ENCODE measurements around the gene ACAD10. TPM values are rescaled to one million over a fixed set of nuclear protein-coding genes. Genes with fewer than 3 reads are reported as not detected.

The ACAD10 gene
- total and polyA plus RNA-seq, 10 of the 15 experiments (the other 5 are each of a cell fraction or from before 2014, with no cell fraction given), result 2.9 to 21.9 (median 17.5) TPM

GRCh38 chr12:111749391-111749790, 63.5 kb downstream of the ACAD10 start:
- Histone ChIP-seq H3K4me3 (no peak overlapping the region), H3K27ac (ENCODE audit: control insufficient read depth, insufficient read depth) (no peak overlapping the region), H3K4me2 (ENCODE audit: control insufficient read depth, insufficient read depth) (no peak overlapping the region), H3K9me3 (replicated peaks; ENCODE audit: control insufficient read depth, insufficient read depth, low read length) (no peaks in the 10 kb centered on the region), H3K79me2 (ENCODE audit: control insufficient read depth, insufficient read depth, low read length) (no peaks in the 10 kb centered on the region), H4K20me1 (ENCODE audit: control insufficient read depth, insufficient read depth) (no peaks in the 10 kb centered on the region), H3K4me1 (ENCODE audit: control insufficient read depth, insufficient read depth, low read length) (no peaks in the 10 kb centered on the region), H3K36me3 (ENCODE audit: control insufficient read depth in 2 of 2, insufficient read depth in 2 of 2, low read length in 1 of 2) (peaks cover 0 to 12% of the 10 kb centered on the region in 2 experiments; a peak in 3 of 4 replicates), H3K27me3 (replicated peaks in 1 of 2; ENCODE audit: control insufficient read depth in 2 of 2, insufficient read depth in 2 of 2, low read length in 1 of 2) (no peaks in the 10 kb centered on the region), H3K9ac (ENCODE audit: control insufficient read depth, insufficient read depth, low read length) (no peak overlapping the region), H2AFZ (ENCODE audit: control insufficient read depth, low read depth, low read length) (no peak overlapping the region)
- CTCF ChIA-PET, result interaction anchor here (1.4 kb wide), 1 partner anchor 63 kb away, joined by 5 read pairs; no protein-coding TSS in a partner anchor
- no peak for ATAC-seq
- POLR2A ChIA-PET, result no interaction called here
- RAD21 ChIA-PET (ENCODE audit: unreplicated experiment), result interaction anchor here (0.7 kb wide), 1 partner anchor 64 kb away, joined by 3 read pairs; no protein-coding TSS in a partner anchor
- intact Hi-C loops (cut with micrococcal nuclease; ENCODE audit: unreplicated experiment), result no loop called here
- no peak for DNase-seq (ENCODE audit: low read depth, low spot score)
- FAIRE-seq, result no peak
- no peak for TF ChIP-seq SKIL (IDR thresholded peaks at IDR 0.05; ENCODE audit: low read depth, poor library complexity, severe bottlenecking)
- TF ChIP-seq HDAC6 (IDR thresholded peaks at IDR 0.05; ENCODE audit: unreplicated experiment), result no peak
- no peak for TF ChIP-seq E4F1 (IDR thresholded peaks at IDR 0.05; ENCODE audit: borderline replicate concordance, partially characterized antibody)
- TF ChIP-seq ESRRA (IDR thresholded peaks at IDR 0.05; ENCODE audit: low read length), result no peak
- TF ChIP-seq GATAD2B (conservative IDR thresholded peaks at IDR 0.05; ENCODE audit: low read depth), result no peak
- TF ChIP-seq TCF7 (IDR thresholded peaks at IDR 0.05; ENCODE audit: borderline replicate concordance), result no peak
- TF ChIP-seq CUX1 (IDR thresholded peaks at IDR 0.05; ENCODE audit: insufficient replicate concordance, low read depth, low read length), result no peak
- in situ Hi-C loops (cut with MboI), result no loop called here
- BruUV-seq (replicated peaks), result no TSS peak
- WGBS (ENCODE audit: insufficient coverage, insufficient replicate concordance, low lambda C conversion rate, missing lambda C conversion rate), result 81% methylated on average over 4 of the region's 4 CpGs
- SMC1A ChIA-PET (ENCODE audit: uncharacterized antibody, unreplicated experiment), result no interaction called here
